Mucosa of rectum (tissue), 2 donors: ENCODE measurements around the gene CGNL1.

Experiments used
- H3K27ac ChIP-seq, 2 donors: one replicate each; pipeline ENCODE4 v1.7.0; 2013; ENCODE audit warnings: inconsistent platforms in 2 of 2, low read depth in 2 of 2, low read length in 2 of 2
- H3K27me3 ChIP-seq, 2 donors: one replicate each; pipeline ENCODE4 v1.7.0; 2013; ENCODE audit warnings: low read length in 2 of 2; ENCODE audit not compliant: control insufficient read depth in 2 of 2, insufficient read depth in 2 of 2
- H3K36me3 ChIP-seq, 2 donors: one replicate each; pipeline ENCODE4 v1.7.0; 2013; ENCODE audit warnings: low read length in 2 of 2; ENCODE audit not compliant: control insufficient read depth in 2 of 2, insufficient read depth in 2 of 2
- H3K4me1 ChIP-seq, 2 donors: one replicate each; pipeline ENCODE4 v1.7.0; 2013; ENCODE audit warnings: low read length in 2 of 2, mild to moderate bottlenecking in 1 of 2; ENCODE audit not compliant: control insufficient read depth in 2 of 2, insufficient read depth in 2 of 2
- H3K4me3 ChIP-seq, 2 donors: one replicate each; pipeline ENCODE4 v1.7.0; 2013; ENCODE audit warnings: low read length in 2 of 2
- H3K9ac ChIP-seq, 2 donors: one replicate each; pipeline ENCODE4 v1.7.0; 2013; ENCODE audit warnings: low read length in 2 of 2, low read depth in 1 of 2, mild to moderate bottlenecking in 1 of 2
- H3K9me3 ChIP-seq, 2 donors: one replicate each; pipeline ENCODE4 v1.7.0; 2013; ENCODE audit warnings: low read length in 2 of 2; ENCODE audit not compliant: control insufficient read depth in 2 of 2
- donor health status: healthy.
- donor health status: Normal muscosa, but diverticular disease.

CGNL1 gene

DNA sequence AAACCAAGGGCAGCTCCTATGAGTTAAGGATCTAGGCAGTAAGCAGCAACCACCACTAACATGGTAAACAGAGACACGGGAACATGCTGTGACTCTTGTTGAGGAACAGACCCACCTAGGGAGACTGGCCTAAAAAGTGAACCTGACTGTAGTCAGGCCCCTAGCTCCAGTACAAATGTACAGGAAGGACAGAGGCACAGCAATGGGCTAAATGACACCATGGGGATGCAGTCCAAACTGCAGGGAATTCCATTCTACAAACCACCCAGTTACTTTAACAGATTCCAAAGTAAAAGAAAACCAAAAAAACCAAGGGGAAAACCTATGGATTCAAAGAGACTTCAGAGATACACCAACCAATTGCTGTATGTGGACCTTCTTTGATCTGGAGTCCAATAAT is 28.2 kb upstream of the CGNL1 start:
- Histone ChIP-seq H3K4me1 (no peaks in the 10 kb centered on the region), H3K27me3 (no peaks in the 10 kb centered on the region), H3K9ac (no peak overlapping the region), H3K9me3 (no peaks in the 10 kb centered on the region), H3K36me3 (no peaks in the 10 kb centered on the region), H3K4me3 (no peak overlapping the region), H3K27ac (no peak overlapping the region)

DNA sequence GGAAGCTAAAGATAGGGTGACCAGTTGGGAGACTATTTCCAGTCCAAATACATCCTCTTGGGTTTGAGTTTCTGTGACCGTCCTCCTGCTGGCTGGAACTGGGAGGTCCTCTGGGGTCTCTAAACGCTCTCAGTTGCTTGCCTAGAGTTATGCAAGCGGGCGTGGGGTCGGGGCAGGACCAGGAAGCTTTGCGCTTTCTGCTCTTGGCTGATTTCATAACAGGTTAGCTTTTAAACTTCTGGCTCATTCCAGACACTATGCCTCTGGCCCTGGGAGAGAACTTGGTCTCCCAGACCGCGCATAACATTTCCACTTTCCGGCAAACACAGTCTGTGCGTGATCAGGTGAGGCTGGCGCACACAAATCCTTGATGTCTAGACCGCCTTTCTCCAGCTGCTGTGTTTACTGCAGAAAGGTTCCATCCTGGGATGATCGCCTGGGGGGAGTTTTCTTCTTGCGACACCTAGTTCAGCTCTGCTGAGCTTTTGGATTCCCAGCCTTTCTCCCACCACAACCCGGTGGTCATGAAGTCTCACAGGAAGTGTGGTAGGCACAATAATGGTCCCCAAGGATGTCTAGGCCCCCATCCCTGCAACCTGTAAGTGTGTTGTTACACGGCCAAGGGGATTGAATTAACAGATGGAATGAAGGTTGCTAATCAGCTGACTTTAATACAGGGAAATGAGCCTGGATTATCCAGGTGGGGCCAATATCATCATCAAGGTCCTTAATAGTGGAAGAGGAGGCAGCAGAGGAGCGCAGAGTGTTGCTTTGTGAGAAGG is 23.6 kb upstream of the CGNL1 start:
- H3K27me3 ChIP-seq, result no peaks in the 10 kb centered on the region
- H3K4me3 ChIP-seq, result no peak overlapping the region
- no peaks in the 10 kb centered on the region for H3K9me3 ChIP-seq
- H3K4me1 ChIP-seq, result no peaks in the 10 kb centered on the region
- no peak overlapping the region for H3K27ac ChIP-seq
- H3K36me3 ChIP-seq, result no peaks in the 10 kb centered on the region
- H3K9ac ChIP-seq, result no peak overlapping the region

DNA sequence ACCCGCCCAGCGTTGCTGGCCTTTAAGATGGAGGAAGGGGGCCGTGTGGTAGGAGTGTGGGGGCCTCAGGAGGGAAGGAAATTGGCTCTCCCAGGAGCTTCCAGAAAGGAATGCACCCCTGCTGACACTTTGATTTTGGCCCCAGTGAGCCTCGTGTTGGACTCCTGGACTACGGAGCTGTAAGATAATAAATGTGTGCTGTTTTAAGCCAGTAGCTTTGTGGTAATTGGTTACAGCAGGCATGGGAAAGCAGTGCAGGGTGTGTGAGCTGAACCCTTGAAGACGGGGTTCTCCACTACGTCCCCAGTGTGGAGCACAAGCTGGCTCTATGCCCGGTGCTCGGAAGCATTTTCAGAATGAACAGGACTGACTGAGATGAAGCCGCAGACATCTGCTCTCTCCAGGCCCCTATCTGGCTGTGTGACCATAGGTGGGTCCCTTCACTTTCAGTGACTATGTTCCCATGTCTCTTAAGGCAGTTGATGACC is 22.9 kb upstream of the CGNL1 start:
- Histone ChIP-seq H3K36me3 (no peaks in the 10 kb centered on the region), H3K4me3 (no peak overlapping the region), H3K4me1 (no peaks in the 10 kb centered on the region), H3K27ac (no peak overlapping the region), H3K9me3 (no peaks in the 10 kb centered on the region), H3K9ac (no peak overlapping the region), H3K27me3 (no peaks in the 10 kb centered on the region)

DNA sequence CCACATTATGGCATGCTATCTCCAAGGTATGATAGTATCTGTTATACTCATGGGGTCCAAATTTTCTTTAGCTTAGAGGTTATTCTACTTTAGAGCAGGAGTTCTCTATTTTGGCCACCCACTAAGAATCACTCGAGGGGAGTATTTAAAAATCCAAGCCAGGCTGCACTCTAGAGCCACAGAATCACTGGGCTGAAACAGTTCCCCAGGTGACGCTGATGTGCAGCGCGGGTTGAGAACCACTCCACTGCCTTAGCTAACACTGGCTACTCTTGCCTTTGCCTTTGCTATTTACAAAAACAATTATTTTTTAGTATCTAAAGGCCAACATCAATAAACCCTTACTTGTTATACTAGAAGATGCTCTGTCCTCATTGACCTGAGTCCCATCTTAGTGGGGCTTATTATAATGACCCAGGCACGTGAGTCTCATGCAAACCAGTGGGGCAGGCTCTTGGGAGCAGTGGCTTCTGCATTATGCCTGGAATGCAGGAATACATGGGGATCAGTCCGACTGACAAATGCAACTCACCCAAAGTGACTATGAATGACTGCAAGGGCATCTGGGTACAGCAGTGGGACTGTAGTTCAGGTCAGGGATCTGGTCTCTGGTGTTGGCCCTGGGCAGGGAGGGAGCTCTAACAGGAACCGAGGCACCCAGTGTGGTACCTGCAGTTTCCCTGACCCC is 21.7 kb upstream of the CGNL1 start:
- H3K27ac ChIP-seq, result no peak overlapping the region
- no peaks in the 10 kb centered on the region for H3K4me1 ChIP-seq
- H3K4me3 ChIP-seq, result no peak overlapping the region
- no peak overlapping the region for H3K9ac ChIP-seq
- H3K9me3 ChIP-seq, result no peaks in the 10 kb centered on the region
- no peaks in the 10 kb centered on the region for H3K36me3 ChIP-seq
- H3K27me3 ChIP-seq, result no peaks in the 10 kb centered on the region

DNA sequence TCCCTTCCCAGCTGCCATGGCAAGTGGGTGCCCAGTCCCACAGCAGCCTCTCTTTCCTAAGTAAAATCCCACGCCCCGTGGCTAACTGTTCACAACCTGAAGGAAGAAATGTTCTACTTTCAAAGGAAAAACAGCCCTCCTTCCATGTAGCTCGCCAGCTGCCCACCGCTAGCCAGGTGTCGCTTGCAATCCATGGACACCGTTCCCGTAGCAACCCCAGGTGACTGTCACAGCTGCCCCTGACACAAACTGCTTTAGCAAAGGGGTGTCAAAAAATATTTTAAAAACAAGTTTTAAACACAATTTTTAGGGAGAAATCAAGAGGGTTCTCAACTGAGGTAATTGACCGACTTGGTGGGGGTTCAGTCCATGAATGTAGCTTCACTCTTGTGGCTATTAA is 21.0 kb upstream of the CGNL1 start:
- H3K36me3 ChIP-seq, result no peaks in the 10 kb centered on the region
- H3K9ac ChIP-seq, result no peak overlapping the region
- no peak overlapping the region for H3K27ac ChIP-seq
- H3K4me1 ChIP-seq, result no peaks in the 10 kb centered on the region
- H3K27me3 ChIP-seq, result no peaks in the 10 kb centered on the region
- H3K4me3 ChIP-seq, result no peak overlapping the region
- H3K9me3 ChIP-seq, result no peaks in the 10 kb centered on the region

DNA sequence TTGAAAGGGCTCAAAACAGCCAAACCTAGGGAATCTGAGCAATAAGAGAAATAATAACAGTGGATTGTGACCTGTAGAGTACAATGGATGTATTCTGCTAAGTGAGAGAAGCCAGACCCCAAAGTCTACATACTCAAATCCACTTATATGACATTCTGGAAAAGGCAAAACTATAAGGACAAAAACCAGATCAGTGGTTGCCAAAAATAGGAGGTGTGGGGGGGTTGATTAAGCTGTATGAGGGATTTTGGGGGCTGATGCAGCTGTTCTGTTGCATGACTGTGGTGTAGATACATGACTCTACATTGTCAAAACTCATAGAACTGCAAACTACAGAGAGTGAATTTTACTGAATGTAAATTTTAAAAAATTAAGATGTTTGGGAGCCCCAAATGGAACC is 20.1 kb upstream of the CGNL1 start:
- H3K27me3 ChIP-seq, result no peaks in the 10 kb centered on the region
- H3K4me1 ChIP-seq, result no peaks in the 10 kb centered on the region
- no peak overlapping the region for H3K4me3 ChIP-seq
- H3K9me3 ChIP-seq, result no peaks in the 10 kb centered on the region
- H3K9ac ChIP-seq, result no peak overlapping the region
- H3K27ac ChIP-seq, result no peak overlapping the region
- no peaks in the 10 kb centered on the region for H3K36me3 ChIP-seq

DNA sequence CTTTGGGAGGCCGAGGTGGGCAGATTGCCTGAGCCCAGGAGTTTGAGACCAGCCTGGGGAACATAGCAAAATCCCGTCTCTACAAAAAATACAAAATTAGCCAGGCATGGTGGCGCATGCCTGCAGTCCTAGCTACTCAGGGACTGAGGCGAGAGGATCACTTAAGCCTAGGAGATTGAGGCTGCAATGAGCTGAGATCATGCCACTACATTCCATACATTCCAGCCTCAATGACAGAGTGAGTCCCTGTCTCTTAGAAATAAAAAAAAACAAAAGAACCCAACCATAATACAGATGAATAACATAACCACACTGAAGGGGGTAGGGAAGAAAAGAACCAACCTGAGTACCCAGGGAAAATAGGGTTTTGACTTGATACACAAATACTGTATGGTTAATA is 19.7 kb upstream of the CGNL1 start:
- no peaks in the 10 kb centered on the region for H3K9me3 ChIP-seq
- H3K36me3 ChIP-seq, result no peaks in the 10 kb centered on the region
- no peak overlapping the region for H3K4me3 ChIP-seq
- no peak overlapping the region for H3K9ac ChIP-seq
- no peak overlapping the region for H3K27ac ChIP-seq
- H3K27me3 ChIP-seq, result no peaks in the 10 kb centered on the region
- no peaks in the 10 kb centered on the region for H3K4me1 ChIP-seq

DNA sequence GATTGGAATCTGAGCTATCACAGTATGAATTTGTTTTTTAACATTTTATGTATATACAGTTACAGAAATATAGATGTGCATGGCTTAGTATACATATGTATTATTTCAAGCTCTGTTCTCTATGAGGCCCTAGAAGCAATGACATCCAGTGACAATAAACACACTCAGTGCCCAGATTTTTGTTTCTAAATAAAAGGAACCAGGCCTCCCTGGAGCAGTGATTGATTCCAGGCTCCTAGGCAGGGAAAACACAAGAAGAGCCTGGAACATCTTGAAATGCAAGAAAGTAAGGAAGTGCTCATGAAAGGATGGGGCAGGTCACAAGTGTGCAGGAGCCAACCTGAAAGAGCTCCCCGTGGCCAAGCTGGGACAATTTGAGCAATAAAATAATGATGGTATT is 18.5 kb upstream of the CGNL1 start:
- Histone ChIP-seq H3K27ac (no peak overlapping the region), H3K36me3 (no peaks in the 10 kb centered on the region), H3K4me1 (no peaks in the 10 kb centered on the region)

DNA sequence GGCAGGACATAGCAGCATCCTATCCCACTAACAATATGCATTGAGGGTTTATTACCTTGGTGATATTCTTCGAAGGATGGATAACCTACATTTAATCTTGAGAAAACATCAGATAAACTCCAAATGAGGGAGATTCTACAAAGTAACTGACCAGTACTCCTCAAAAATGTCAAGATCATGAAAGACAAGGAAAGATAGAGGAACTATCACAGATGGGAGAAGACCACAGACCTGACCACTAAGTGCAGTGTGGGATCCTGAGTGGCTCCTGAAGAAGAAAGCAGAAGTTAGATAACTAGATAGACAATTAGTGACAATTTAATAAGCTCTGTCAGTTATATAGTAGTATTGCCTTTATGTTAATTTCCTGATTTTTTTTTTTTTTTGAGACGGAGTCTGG is 17.7 kb upstream of the CGNL1 start:
- Histone ChIP-seq H3K27ac (no peak overlapping the region), H3K4me3 (no peak overlapping the region), H3K27me3 (no peaks in the 10 kb centered on the region), H3K9ac (no peak overlapping the region), H3K9me3 (no peaks in the 10 kb centered on the region), H3K36me3 (no peaks in the 10 kb centered on the region), H3K4me1 (no peaks in the 10 kb centered on the region)

More for the DNA sequence above, 18.5 kb upstream of the CGNL1 start:
- H3K9ac ChIP-seq, result no peak overlapping the region
- H3K4me3 ChIP-seq, result no peak overlapping the region
- no peaks in the 10 kb centered on the region for H3K27me3 ChIP-seq
- H3K9me3 ChIP-seq, result no peaks in the 10 kb centered on the region

DNA sequence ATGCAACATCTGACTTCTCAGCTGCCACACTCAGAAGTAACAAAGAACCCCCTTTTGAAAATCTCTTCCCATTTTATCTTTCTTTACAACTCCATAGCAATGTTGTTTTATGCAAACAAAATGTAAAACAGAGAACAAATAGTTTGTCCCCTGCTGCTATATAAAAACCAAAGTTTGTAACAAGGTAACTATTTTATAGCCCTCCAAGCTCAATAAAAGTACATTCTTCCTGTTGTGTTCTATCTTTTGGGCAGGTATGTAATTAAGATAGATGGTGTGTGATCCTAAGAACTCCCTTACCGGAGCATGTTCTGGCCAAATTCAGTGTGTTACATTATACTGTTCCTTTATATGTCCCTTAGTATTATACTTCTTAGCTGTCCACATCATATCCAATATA is 12.6 kb upstream of the CGNL1 start:
- H3K4me3 ChIP-seq, result no peak overlapping the region
- no peak overlapping the region for H3K27ac ChIP-seq
- H3K9me3 ChIP-seq, result no peaks in the 10 kb centered on the region

More for the DNA sequence above, 12.6 kb upstream of the CGNL1 start:
- Histone ChIP-seq H3K36me3 (no peaks in the 10 kb centered on the region), H3K27me3 (no peaks in the 10 kb centered on the region), H3K9ac (no peak overlapping the region), H3K4me1 (peaks cover 3 to 6% of the 10 kb centered on the region in 2 donors)
